Vagina (tissue), 2 donors: Measurements from ENCODE around the gene TCEANC2. TPM values are rescaled to one million over a fixed set of nuclear protein-coding genes. Genes with fewer than 3 reads are reported as not detected.

Source experiments
- DNase-seq, 2 donors: peaks; one replicate each; pipeline ENCODE4 v3.0.0-alpha.2; 2017; ENCODE audit errors: extremely low spot score in 2 of 2
- H3K27ac ChIP-seq: fragments of 200-600 bp; sonication (generic); one replicate; pipeline ENCODE4 v1.5.1; 2019
- H3K27me3 ChIP-seq: fragments of 200-600 bp; sonication (generic); one replicate; pipeline ENCODE4 v1.5.1; 2019
- H3K36me3 ChIP-seq, 2 donors: fragments of 200-600 bp; sonication (generic); one replicate each; pipeline ENCODE4 v1.5.1; 2017 to 2019
- H3K4me1 ChIP-seq: fragments of 200-600 bp; sonication (generic); one replicate; pipeline ENCODE4 v1.5.1; 2019
- H3K4me3 ChIP-seq, 2 donors: fragments of 200-600 bp; sonication (generic); 1 replicate in 1 of 2; 2 replicates in 1 of 2; pipeline ENCODE4 v1.5.1; 2016 to 2019
- H3K9me3 ChIP-seq: fragments of 200-600 bp; sonication (generic); one replicate; pipeline ENCODE4 v1.5.1; 2019
- CTCF ChIP-seq, 3 experiments: fragments of 450-650 bp in 2 of 3; fragments of 200-600 bp in 1 of 3; sonication (generic) in 1 of 3; IDR thresholded peaks; one replicate each; pipeline ENCODE4 v1.5.1; 2017 to 2019; ENCODE audit warnings: antibody characterized with exemption in 3 of 3, mild to moderate bottlenecking in 2 of 3, moderate library complexity in 2 of 3
- POLR2A ChIP-seq, 2 donors: fragments of 450-650 bp; IDR thresholded peaks; one replicate each; pipeline ENCODE4 v1.6.1; 2017; ENCODE audit warnings: antibody characterized with exemption in 2 of 2, mild to moderate bottlenecking in 2 of 2, moderate library complexity in 2 of 2
- POLR2AphosphoS5 ChIP-seq, 2 donors: sonication (generic); formaldehyde crosslinking; IDR thresholded peaks; one replicate each; pipeline ENCODE4 v1.9.0; 2017; ENCODE audit warnings: antibody characterized with exemption in 2 of 2, mild to moderate bottlenecking in 2 of 2, low read depth in 1 of 2; ENCODE audit not compliant: insufficient read depth in 1 of 2
- intact Hi-C: fragments of 100-400 bp; cut with DNase I; formaldehyde crosslinking; loops from one replicate; pipeline ENCODE4 v1.15.1; 2023
- total RNA-seq: library from RNA; depleted of rRNA; stranded (reverse); fragments of >200 nt; gene quantifications from one replicate; pipeline ENCODE4 v1.2.3, GENCODE V29; 2016

The TCEANC2 gene
- total RNA-seq, 1 donor from 2014 or later, result 4.7 TPM

DNA sequence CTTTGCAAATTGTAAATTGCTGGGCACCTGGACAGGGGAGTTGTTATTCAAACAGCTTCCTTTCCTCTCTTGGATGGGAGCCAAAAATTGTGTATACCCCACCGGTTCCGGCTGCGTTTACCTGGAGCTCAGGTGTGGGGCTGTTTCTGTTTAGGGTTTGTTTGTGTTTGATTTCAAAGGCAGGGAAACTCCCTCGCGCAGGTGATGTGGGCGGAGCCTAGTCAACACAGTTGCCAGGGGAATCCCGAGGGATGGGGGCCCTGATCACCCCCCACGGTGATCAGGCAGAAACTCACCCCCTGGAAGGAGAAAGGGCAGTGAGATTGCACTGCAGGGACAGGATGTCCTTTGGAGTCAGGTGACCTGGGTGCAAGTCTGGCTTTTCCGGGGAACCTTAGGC is 71.1 kb downstream of the TCEANC2 start:
- no peaks in the 10 kb centered on the region for H3K27me3 ChIP-seq
- TF ChIP-seq POLR2AphosphoS5 (IDR thresholded peaks at IDR 0.05; ENCODE audit: insufficient read depth in 1 of 2, low read depth in 1 of 2) (no peak), POLR2A (IDR thresholded peaks at IDR 0.05) (no peak), CTCF (IDR thresholded peaks at IDR 0.05) (no peak)
- intact Hi-C loops, result loop anchor here (5.0 kb wide), 1 partner anchor 373 kb away; no protein-coding TSS in a partner anchor

GRCh38 chr1:54124906-54125305 is 71.5 kb downstream of the TCEANC2 start:
- no peaks in the 10 kb centered on the region for H3K36me3 ChIP-seq
- H3K9me3 ChIP-seq, result no peaks in the 10 kb centered on the region
- no peaks in the 10 kb centered on the region for H3K27me3 ChIP-seq
- no peak overlapping the region for H3K4me3 ChIP-seq
- no peak for TF ChIP-seq POLR2AphosphoS5 (IDR thresholded peaks at IDR 0.05; ENCODE audit: insufficient read depth in 1 of 2, low read depth in 1 of 2)
- no peak for TF ChIP-seq CTCF (IDR thresholded peaks at IDR 0.05)
- no peak for TF ChIP-seq POLR2A (IDR thresholded peaks at IDR 0.05)
- intact Hi-C loops, result loop anchor here (5.0 kb wide), 1 partner anchor 372 kb away; no protein-coding TSS in a partner anchor
- DNase-seq, result no peak
- peaks cover 13% of the 10 kb centered on the region for H3K4me1 ChIP-seq
- no peak overlapping the region for H3K27ac ChIP-seq

More for the DNA sequence above, 71.1 kb downstream of the TCEANC2 start:
- DNase-seq, result no peak
- Histone ChIP-seq H3K9me3 (no peaks in the 10 kb centered on the region), H3K4me3 (no peak overlapping the region), H3K27ac (no peak overlapping the region), H3K36me3 (no peaks in the 10 kb centered on the region), H3K4me1 (peaks cover 13% of the 10 kb centered on the region)

GRCh38 chr1:54125386-54126070 is 72.1 kb downstream of the TCEANC2 start:
- intact Hi-C loops, result no loop called here

DNA sequence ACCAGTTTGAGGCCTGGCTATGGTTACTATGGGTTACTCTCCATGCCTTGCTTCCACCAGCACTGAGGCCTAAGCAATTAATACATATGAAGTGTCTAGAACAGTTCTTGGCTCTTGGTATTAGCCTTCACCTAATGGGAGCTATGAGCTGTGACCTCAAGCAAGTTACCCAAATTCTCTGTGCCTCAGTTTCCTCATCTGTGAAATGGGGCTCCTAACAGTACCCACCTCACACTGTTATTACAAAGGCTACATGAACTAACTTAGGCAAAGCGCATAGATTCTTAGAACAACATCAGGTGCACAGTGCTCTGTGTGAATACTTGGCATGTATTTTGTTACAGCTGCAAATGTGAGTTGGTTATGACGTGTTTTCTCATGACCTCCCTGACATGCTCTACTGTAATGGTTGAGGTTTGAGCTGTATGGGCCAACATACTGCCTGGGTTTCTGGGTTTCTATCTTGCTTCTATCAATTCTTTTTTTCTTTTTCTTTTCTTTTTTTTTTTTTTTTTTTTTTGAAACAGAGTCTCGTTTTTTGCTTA is 72.9 kb downstream of the TCEANC2 start:
- H3K27me3 ChIP-seq, result no peaks in the 10 kb centered on the region
- no peak for DNase-seq
- H3K9me3 ChIP-seq, result no peaks in the 10 kb centered on the region
- no peak overlapping the region for H3K4me3 ChIP-seq
- TF ChIP-seq POLR2AphosphoS5 (IDR thresholded peaks at IDR 0.05; ENCODE audit: insufficient read depth in 1 of 2, low read depth in 1 of 2), result no peak
- TF ChIP-seq CTCF (IDR thresholded peaks at IDR 0.05), result no peak
- TF ChIP-seq POLR2A (IDR thresholded peaks at IDR 0.05), result no peak
- H3K4me1 ChIP-seq, result peaks cover 9% of the 10 kb centered on the region
- H3K36me3 ChIP-seq, result no peaks in the 10 kb centered on the region
- H3K27ac ChIP-seq, result no peak overlapping the region
- intact Hi-C loops, result no loop called here

More at GRCh38 chr1:54125386-54126070, 72.1 kb downstream of the TCEANC2 start:
- no peak overlapping the region for H3K4me3 ChIP-seq
- H3K36me3 ChIP-seq, result no peaks in the 10 kb centered on the region
- H3K27me3 ChIP-seq, result no peaks in the 10 kb centered on the region
- H3K4me1 ChIP-seq, result peaks cover 13% of the 10 kb centered on the region
- TF ChIP-seq POLR2AphosphoS5 (IDR thresholded peaks at IDR 0.05; ENCODE audit: insufficient read depth in 1 of 2, low read depth in 1 of 2) (no peak), POLR2A (IDR thresholded peaks at IDR 0.05) (no peak), CTCF (IDR thresholded peaks at IDR 0.05) (no peak)
- no peaks in the 10 kb centered on the region for H3K9me3 ChIP-seq
- DNase-seq, result no peak
- H3K27ac ChIP-seq, result no peak overlapping the region
